Cortex of kidney (tissue), 1 donor: Measurements from ENCODE around the gene WASHC2A.
"Not testable (repeated sequence)": the region's sequence is repeated elsewhere in the genome, so short reads cannot be mapped to it uniquely, and the experiment has no call there.

Experiments used
- DNase-seq: peaks from one replicate; lab custom pipeline; 2025; lab: John Stamatoyannopoulos, UW

Gene WASHC2A, protein sequence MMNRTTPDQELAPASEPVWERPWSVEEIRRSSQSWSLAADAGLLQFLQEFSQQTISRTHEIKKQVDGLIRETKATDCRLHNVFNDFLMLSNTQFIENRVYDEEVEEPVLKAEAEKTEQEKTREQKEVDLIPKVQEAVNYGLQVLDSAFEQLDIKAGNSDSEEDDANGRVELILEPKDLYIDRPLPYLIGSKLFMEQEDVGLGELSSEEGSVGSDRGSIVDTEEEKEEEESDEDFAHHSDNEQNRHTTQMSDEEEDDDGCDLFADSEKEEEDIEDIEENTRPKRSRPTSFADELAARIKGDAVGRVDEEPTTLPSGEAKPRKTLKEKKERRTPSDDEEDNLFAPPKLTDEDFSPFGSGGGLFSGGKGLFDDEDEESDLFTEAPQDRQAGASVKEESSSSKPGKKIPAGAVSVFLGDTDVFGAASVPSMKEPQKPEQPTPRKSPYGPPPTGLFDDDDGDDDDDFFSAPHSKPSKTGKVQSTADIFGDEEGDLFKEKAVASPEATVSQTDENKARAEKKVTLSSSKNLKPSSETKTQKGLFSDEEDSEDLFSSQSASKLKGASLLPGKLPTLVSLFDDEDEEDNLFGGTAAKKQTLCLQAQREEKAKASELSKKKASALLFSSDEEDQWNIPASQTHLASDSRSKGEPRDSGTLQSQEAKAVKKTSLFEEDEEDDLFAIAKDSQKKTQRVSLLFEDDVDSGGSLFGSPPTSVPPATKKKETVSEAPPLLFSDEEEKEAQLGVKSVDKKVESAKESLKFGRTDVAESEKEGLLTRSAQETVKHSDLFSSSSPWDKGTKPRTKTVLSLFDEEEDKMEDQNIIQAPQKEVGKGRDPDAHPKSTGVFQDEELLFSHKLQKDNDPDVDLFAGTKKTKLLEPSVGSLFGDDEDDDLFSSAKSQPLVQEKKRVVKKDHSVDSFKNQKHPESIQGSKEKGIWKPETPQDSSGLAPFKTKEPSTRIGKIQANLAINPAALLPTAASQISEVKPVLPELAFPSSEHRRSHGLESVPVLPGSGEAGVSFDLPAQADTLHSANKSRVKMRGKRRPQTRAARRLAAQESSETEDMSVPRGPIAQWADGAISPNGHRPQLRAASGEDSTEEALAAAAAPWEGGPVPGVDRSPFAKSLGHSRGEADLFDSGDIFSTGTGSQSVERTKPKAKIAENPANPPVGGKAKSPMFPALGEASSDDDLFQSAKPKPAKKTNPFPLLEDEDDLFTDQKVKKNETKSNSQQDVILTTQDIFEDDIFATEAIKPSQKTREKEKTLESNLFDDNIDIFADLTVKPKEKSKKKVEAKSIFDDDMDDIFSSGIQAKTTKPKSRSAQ (N-terminal part only)

DNA sequence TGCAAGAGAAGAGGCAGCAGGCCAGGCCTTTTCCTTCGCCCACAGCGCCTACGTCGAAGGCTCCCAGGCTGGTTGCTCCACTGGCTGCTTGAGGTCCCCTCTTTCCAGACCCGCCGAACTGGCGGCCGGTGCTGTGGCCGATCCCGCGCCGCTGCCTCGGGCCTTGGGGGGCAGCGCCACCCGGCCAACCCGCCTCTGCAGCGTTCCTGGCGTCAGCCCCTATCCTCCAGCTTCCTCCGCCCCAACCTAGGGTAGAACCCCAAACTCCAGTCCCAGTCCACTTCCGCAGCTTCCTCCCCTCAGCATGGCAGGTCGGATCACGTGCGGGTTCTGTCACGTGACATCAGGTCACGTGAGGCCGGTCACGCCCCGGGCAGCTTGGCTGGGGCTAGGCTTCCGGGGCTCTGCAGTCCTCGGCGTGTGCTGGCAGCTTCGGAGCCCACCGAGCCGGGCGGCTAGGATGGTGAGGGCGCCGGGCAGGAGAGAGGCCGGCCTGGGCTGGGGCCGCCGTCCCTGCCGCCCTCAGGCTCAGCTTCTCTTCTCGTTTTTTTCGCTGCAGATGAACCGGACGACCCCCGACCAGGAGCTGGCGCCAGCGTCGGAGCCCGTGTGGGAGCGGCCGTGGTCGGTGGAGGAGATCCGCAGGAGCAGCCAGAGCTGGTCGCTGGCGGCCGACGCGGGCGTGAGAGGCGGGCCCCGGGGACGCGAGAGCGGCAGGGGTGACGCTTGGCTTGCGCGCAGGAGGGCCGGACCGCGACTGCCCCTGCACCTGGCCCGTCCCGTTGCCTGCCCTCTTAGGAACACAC lies at the start of gene WASHC2A:
TSS of gene WASHC2A (plus strand) at position 409 of the 806 bp plus-strand sequence. CDS start at position 461, 52 bp downstream.
- peak; percentile 8 for DNase-seq

GRCh38 chr10:50019279-50019678 lies 48.5 kb upstream of the WASHC2A start:
- DNase-seq, result not testable (repeated sequence)

- DNase-seq, result not testable (repeated sequence)
These were observed 47.2 kb upstream of the WASHC2A start for GRCh38 chr10:50020451-50021024.

DNA sequence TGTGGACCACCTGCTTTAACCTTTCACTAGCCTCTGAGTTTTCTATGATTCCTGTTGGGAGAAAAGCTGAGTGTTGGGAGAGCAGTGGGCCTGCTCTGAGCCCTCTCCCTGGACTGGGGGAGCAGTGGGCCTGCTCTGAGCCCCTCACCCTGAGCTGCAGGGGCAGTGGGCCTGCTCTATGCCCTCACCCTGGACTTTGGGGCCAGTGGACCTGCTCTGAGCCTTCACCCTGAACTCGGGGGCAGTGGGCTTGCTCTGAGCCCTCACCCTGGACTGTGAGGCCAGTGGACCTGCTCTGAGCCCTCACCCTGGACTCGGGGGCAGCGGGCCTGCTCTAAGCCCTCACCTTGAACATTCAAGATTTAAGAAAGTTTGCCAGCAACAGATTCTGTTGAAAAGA lies 46.1 kb upstream of the WASHC2A start:
- no peak for DNase-seq

DNA sequence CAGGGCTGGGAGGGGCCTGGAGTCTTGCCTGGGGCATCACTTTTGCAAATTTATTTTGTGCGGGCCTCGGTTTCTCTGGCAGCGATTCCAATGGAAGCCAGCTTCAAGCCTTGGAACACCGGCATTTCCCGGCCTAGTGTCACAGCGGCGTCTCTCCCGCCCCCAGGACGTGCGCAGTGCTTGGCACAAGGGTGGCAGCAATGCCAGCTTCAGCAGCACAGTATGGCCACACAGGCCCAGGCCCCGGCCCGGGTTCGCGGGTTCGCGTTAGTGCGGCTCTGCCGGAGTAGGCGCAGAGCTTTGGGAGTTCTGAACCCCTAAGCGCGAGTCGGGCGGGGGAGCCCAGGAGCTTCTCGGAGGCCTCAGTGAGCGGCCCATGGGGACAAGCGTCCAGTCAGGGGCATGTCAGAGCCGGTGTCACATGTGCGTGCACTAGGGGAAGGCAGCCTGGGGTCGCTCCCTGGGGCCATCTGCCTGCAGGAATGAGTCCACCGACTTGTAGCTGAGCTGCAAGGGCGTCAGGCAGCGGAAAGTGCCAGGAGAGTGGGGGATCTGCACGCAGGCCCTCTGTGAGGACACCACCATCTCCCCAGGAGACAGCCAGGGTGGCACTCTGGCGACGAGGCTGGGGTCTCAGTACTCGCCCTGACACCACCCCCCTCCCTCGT lies 42.9 kb upstream of the WASHC2A start:
- not testable (repeated sequence) for DNase-seq

DNA sequence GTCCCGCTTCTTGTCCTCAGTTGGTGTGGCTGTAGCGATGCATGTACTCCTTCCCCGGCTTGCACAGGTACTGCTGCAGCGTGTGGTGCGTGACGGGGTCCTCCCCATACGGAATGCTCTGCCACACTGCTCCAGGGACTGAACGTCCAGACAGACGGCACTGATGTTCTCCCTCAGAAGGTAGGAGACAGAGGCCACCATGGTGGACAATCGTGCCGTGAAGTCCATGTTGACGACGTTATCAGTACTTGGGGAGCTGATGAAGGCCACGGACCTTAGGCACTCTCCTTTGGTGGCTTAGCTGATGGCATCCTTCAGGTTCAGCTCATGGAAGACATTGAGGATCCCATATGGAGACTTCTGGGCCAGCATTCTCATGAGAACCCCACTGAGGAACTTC lies 42.1 kb upstream of the WASHC2A start:
- DNase-seq, result no peak

DNA sequence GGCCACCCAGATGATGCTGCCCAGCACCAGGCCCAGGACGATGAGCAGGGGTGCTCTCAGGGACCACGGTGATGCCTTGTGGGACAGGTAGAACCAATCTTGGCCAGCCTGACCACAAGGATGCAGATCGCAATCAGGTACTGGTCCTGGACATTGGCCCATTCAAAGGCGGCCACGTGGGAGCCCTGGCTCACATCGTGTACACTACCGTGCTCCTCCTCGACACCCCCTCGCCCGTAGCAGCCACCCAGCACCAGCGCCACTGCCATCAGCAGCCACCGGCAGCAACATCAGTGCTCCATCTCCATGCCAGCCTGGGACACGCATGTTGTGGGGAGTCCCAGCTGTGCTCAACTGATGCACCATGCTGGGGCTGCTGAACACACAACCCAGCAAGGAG lies 40.6 kb upstream of the WASHC2A start:
- DNase-seq, result no peak

DNA sequence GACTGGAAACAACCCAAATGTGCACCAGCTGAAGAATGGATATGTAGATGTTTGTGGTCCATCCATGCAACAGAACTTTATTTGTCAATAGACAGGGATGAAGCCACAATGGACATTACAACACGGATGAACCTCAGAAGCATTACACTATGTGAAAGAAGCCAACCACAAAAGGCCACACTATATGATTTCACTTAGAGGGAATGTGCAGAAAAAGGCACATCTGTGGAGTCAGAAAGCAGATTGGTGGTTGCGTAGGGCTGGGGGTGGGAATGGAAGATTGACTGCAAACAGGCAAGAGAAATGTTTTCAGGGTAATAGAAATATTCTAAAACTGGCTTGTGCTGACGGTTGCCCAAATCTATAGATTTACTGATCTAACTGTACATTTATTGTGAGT lies 34.3 kb upstream of the WASHC2A start:
- no peak for DNase-seq

- DNase-seq, result not testable (repeated sequence)
These were observed 32.4 kb upstream of the WASHC2A start for GRCh38 chr10:50035337-50035736.

- DNase-seq, result no peak
These were observed 22.7 kb upstream of the WASHC2A start for GRCh38 chr10:50044941-50045664.

- not testable (repeated sequence) for DNase-seq
These were observed 21.3 kb upstream of the WASHC2A start for GRCh38 chr10:50046457-50046856.

GRCh38 chr10:50047594-50047993 lies 20.2 kb upstream of the WASHC2A start:
- not testable (repeated sequence) for DNase-seq

- DNase-seq, result not testable (repeated sequence)
These were observed 15.6 kb upstream of the WASHC2A start for GRCh38 chr10:50051995-50052660.

- not testable (repeated sequence) for DNase-seq
These were observed 14.9 kb upstream of the WASHC2A start for GRCh38 chr10:50052778-50053376.

DNA sequence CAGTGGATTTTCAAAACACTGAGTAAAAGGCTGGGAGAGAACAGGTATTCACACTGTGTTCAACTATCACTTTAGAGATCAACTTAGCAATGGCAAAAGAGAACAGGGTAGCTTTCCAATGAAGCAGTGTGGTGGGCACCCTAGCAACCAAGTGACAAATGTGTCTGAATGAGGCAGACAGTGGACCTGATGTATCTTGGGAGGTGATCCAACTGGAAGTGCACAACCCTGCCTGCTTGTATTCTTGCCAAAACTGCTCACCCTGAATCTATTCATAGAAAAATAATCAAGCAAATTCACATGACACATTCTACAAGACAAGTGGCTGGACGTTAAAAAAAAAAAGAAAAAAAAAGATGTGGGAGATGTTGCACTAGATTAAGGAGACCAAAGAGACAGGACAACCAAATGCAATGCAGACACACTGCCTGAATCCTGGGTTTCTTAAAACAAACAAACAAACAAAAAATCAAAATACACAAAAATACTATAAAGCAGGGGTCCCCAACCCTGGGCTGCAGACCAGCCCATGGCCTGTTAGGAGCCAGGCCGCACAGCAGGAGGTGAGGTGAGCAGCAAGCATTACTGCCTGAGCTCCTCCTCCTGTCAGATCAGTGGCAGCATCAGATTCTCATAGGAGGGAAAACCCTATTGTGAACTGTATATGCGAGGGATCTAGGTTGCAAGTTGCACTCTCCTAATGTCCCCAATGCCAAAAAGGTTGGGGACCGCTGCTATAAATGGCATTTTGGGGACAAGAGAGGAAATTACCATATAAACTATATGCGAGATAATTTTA lies 12.1 kb upstream of the WASHC2A start:
- not testable (repeated sequence) for DNase-seq

- DNase-seq, result not testable (repeated sequence)
These were observed 11.1 kb upstream of the WASHC2A start for GRCh38 chr10:50056654-50057053.

GRCh38 chr10:50058727-50059126 lies 9.0 kb upstream of the WASHC2A start:
- DNase-seq, result not testable (repeated sequence)
